ENCODE measurements around the gene CHST6.
"Not testable (repeated sequence)": the region's sequence is repeated elsewhere in the genome, so short reads cannot be mapped to it uniquely, and the experiment has no call there.

Gene CHST6

GRCh38 chr16:75472908-75473877 lies 22.0 kb downstream of the CHST6 start:
- no peak for DNase-seq

- peak; percentile 24 for DNase-seq
Observed at GRCh38 chr16:75471723-75472633, 23.3 kb downstream of the CHST6 start.

- DNase-seq, result no peak
Observed at GRCh38 chr16:75466760-75467159, 28.5 kb downstream of the CHST6 start.

- DNase-seq, result peak; percentile 88
Observed at GRCh38 chr16:75464122-75464918, 30.9 kb downstream of the CHST6 start, which contains the start of gene TMEM170A. TMEM170A (minus strand) TSS chr16:75464689; CDS start chr16:75464600, 89 bp downstream.

GRCh38 chr16:75463389-75464121 lies 31.7 kb downstream of the CHST6 start:
- not testable (repeated sequence) for DNase-seq

GRCh38 chr16:75462806-75463205 lies 32.4 kb downstream of the CHST6 start:
- no peak for DNase-seq

GRCh38 chr16:75461575-75461974 lies 33.7 kb downstream of the CHST6 start:
- peak; percentile 21 for DNase-seq

- DNase-seq, result no peak
Observed at GRCh38 chr16:75460446-75460845, 34.8 kb downstream of the CHST6 start.

GRCh38 chr16:75459691-75460090 lies 35.5 kb downstream of the CHST6 start:
- DNase-seq, result no peak

- DNase-seq, result no peak
Observed at GRCh38 chr16:75458439-75458838, 36.8 kb downstream of the CHST6 start.

- peak; percentile 10 for DNase-seq
Observed at GRCh38 chr16:75458029-75458428, 37.2 kb downstream of the CHST6 start.

GRCh38 chr16:75457485-75458021 lies 37.7 kb downstream of the CHST6 start:
- no peak for DNase-seq

- no peak for DNase-seq
Observed at GRCh38 chr16:75456971-75457370, 38.3 kb downstream of the CHST6 start.

- DNase-seq, result not testable (repeated sequence)
Observed at GRCh38 chr16:75456486-75456885, 38.8 kb downstream of the CHST6 start.

- DNase-seq, result no peak
Observed at GRCh38 chr16:75455677-75456076, 39.6 kb downstream of the CHST6 start.

GRCh38 chr16:75452464-75453190 lies 42.6 kb downstream of the CHST6 start:
- no peak for DNase-seq

GRCh38 chr16:75446416-75446815 lies 48.8 kb downstream of the CHST6 start:
- DNase-seq, result no peak

GRCh38 chr16:75445298-75445697 lies 49.9 kb downstream of the CHST6 start:
- no peak for DNase-seq

GRCh38 chr16:75443298-75443697 lies 51.9 kb downstream of the CHST6 start:
- DNase-seq, result no peak

GRCh38 chr16:75433732-75434413 lies 61.4 kb downstream of the CHST6 start:
- DNase-seq, result peak; percentile 66

All from NCI-H2029 (cell line).